ENCODE results near the gene NPIPB2. TPM values are rescaled to one million over a fixed set of nuclear protein-coding genes. Genes with fewer than 3 reads are reported as not detected.

The NPIPB2 gene
- total and polyA plus RNA-seq, 11 donors = 1.1 to 8.4 (median 2.7) TPM

GRCh38 chr16:11968577-11968976 lies 26.7 kb upstream of the NPIPB2 start:
- H3K4me3 ChIP-seq = no peak overlapping the region
- ATAC-seq (no peak), DNase-seq (no peak)
- H3K4me1 ChIP-seq = no peaks in the 10 kb centered on the region
- TF ChIP-seq, protein P1, sequence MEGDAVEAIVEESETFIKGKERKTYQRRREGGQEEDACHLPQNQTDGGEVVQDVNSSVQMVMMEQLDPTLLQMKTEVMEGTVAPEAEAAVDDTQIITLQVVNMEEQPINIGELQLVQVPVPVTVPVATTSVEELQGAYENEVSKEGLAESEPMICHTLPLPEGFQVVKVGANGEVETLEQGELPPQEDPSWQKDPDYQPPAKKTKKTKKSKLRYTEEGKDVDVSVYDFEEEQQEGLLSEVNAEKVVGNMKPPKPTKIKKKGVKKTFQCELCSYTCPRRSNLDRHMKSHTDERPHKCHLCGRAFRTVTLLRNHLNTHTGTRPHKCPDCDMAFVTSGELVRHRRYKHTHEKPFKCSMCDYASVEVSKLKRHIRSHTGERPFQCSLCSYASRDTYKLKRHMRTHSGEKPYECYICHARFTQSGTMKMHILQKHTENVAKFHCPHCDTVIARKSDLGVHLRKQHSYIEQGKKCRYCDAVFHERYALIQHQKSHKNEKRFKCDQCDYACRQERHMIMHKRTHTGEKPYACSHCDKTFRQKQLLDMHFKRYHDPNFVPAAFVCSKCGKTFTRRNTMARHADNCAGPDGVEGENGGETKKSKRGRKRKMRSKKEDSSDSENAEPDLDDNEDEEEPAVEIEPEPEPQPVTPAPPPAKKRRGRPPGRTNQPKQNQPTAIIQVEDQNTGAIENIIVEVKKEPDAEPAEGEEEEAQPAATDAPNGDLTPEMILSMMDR (IDR thresholded peaks at IDR 0.05) = no peak
- TF ChIP-seq POLR2A (IDR thresholded peaks at IDR 0.05) = no peak
- no peaks in the 10 kb centered on the region for H3K27me3 ChIP-seq
- H3K9me3 ChIP-seq = no peaks in the 10 kb centered on the region
- H3K36me3 ChIP-seq = peaks cover 0 to 6% (median 0%) of the 10 kb centered on the region in 9 donors
- 89 to 92% (median 91%) methylated on average over 3 of the region's 3 CpGs for WGBS, 4 donors
- no peak overlapping the region for H3K27ac ChIP-seq
- intact Hi-C loops (cut with DNase I) = no loop called here

- 79 to 89% (median 86%) methylated on average over 17 of the region's 17 CpGs for WGBS, 4 donors
- Histone ChIP-seq H3K27me3 (no peaks in the 10 kb centered on the region), H3K4me3 (no peak overlapping the region), H3K4me1 (no peaks in the 10 kb centered on the region), H3K36me3 (peaks cover 0 to 4% (median 0%) of the 10 kb centered on the region in 9 donors), H3K27ac (no peak overlapping the region), H3K9me3 (no peaks in the 10 kb centered on the region)
- no peak for ATAC-seq
- no peak for TF ChIP-seq POLR2A (IDR thresholded peaks at IDR 0.05)
- TF ChIP-seq, protein P1 (IDR thresholded peaks at IDR 0.05) = no peak
- intact Hi-C loops (cut with DNase I) = no loop called here
- DNase-seq = no peak
Observed at GRCh38 chr16:11967195-11967911, 25.5 kb upstream of the NPIPB2 start.

- no peaks in the 10 kb centered on the region for H3K27me3 ChIP-seq
- ATAC-seq (no peak), DNase-seq (no peak)
- H3K36me3 ChIP-seq = no peaks in the 10 kb centered on the region
- intact Hi-C loops (cut with DNase I) = no loop called here
- no peaks in the 10 kb centered on the region for H3K4me1 ChIP-seq
- TF ChIP-seq, protein P1 (IDR thresholded peaks at IDR 0.05) = no peak
- TF ChIP-seq POLR2A (IDR thresholded peaks at IDR 0.05) = no peak
- WGBS, 4 donors = 85 to 89% (median 87%) methylated on average over 7 of the region's 7 CpGs
- no peak overlapping the region for H3K4me3 ChIP-seq
- H3K9me3 ChIP-seq = no peaks in the 10 kb centered on the region
- H3K27ac ChIP-seq = no peak overlapping the region
Observed at GRCh38 chr16:11966173-11966572, 24.3 kb upstream of the NPIPB2 start.

DNA sequence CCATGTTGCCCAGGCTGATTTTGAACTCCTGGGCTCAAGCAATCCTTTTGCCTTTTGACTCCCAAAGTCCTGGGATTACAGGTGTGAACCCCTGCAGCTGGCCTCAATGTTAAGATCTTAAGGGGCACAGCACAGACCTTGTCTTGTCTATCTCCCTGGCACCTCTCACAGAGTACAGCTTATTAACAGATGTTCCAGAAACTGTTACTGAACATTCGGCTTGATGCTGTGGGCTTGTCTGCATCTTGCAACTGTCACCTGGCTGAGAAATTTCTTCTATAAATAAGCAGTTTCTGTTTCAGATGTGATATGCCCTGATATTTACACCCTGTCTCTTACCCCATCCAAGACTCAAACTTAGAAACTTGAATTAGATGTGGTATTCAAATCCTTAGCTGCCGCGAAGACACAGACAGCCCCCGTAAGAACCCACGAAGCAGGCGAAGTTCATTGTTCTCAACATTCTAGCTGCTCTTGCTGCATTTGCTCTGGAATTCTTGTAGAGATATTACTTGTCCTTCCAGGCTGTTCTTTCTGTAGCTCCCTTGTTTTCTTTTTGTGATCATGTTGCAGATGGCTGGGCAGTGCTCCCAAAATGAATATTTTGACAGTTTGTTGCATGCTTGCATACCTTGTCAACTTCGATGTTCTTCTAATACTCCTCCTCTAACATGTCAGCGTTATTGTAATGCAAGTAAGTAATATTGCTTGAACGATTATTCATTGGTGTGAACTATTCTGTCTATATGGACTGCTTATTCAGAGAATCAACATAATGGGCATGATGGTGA lies 23.1 kb upstream of the NPIPB2 start, which contains the start of gene TNFRSF17:
TNFRSF17 (plus strand) TSS at position 450 of the 791 bp plus-strand sequence; CDS start at position 565, 115 bp downstream.
- H3K27me3 ChIP-seq = no peaks in the 10 kb centered on the region
- no peaks in the 10 kb centered on the region for H3K36me3 ChIP-seq
- H3K27ac ChIP-seq = no peak within 1 kb of the TSS
- intact Hi-C loops (cut with DNase I) = no loop called here
- ATAC-seq = no peak
- TF ChIP-seq POLR2A (IDR thresholded peaks at IDR 0.05) = no peak
- TF ChIP-seq, protein P1 (IDR thresholded peaks at IDR 0.05) = no peak
- WGBS, 4 donors = 64 to 76% (median 71%) methylated on average over 9 of the region's 9 CpGs
- H3K9me3 ChIP-seq = no peaks in the 10 kb centered on the region
- H3K4me1 ChIP-seq = no peaks in the 10 kb centered on the region
- no peak within 1 kb of the TSS for H3K4me3 ChIP-seq
- no peak for DNase-seq

All from heart left ventricle (tissue), 16 donors.